Measurements from ENCODE around the gene LOC128125822.

The LOC128125822 gene

GRCh38 chr6:63563235-63563634 is 9.0 kb upstream of the LOC128125822 start:
- TF ChIP-seq JUND (IDR thresholded peaks at IDR 0.05; ENCODE audit: low read depth): no peak
- in situ Hi-C loops (cut with HindIII; ENCODE audit: low pct_unique_long_range_greater_than_20kb, low sequenced_read_pairs): no loop called here
- DNase-seq (ENCODE audit: low read depth in 1 of 2, low spot score in 1 of 2): no peak

- TF ChIP-seq JUND (IDR thresholded peaks at IDR 0.05; ENCODE audit: low read depth): no peak
Observed at GRCh38 chr6:63565058-63565726, 7.1 kb upstream of the LOC128125822 start.

GRCh38 chr6:63565727-63566596 is 6.3 kb upstream of the LOC128125822 start:
- no peak for DNase-seq (ENCODE audit: low read depth in 1 of 2, low spot score in 1 of 2)
- in situ Hi-C loops (cut with HindIII; ENCODE audit: low pct_unique_long_range_greater_than_20kb, low sequenced_read_pairs): no loop called here
- no peak for TF ChIP-seq JUND (IDR thresholded peaks at IDR 0.05; ENCODE audit: low read depth)

More at GRCh38 chr6:63565058-63565726, 7.1 kb upstream of the LOC128125822 start:
- in situ Hi-C loops (cut with HindIII; ENCODE audit: low pct_unique_long_range_greater_than_20kb, low sequenced_read_pairs): no loop called here
- peak in 1 of 2 experiments; percentile 23 for DNase-seq (ENCODE audit: low read depth in 1 of 2, low spot score in 1 of 2)

GRCh38 chr6:63567966-63568365 is 4.3 kb upstream of the LOC128125822 start:
- no peak for DNase-seq (ENCODE audit: low read depth in 1 of 2, low spot score in 1 of 2)
- in situ Hi-C loops (cut with HindIII; ENCODE audit: low pct_unique_long_range_greater_than_20kb, low sequenced_read_pairs): no loop called here
- no peak for TF ChIP-seq JUND (IDR thresholded peaks at IDR 0.05; ENCODE audit: low read depth)

- peak; percentile 34 to 86 for DNase-seq (ENCODE audit: low read depth in 1 of 2, low spot score in 1 of 2)
- in situ Hi-C loops (cut with HindIII; ENCODE audit: low pct_unique_long_range_greater_than_20kb, low sequenced_read_pairs): no loop called here
- TF ChIP-seq JUND (IDR thresholded peaks at IDR 0.05; ENCODE audit: low read depth): no peak
Observed at GRCh38 chr6:63571361-63572043, 778 bp upstream of the LOC128125822 start.

GRCh38 chr6:63572747-63573075 is 431 bp downstream of the LOC128125822 start:
- DNase-seq (ENCODE audit: low read depth in 1 of 2, low spot score in 1 of 2): no peak
- TF ChIP-seq JUND (IDR thresholded peaks at IDR 0.05; ENCODE audit: low read depth): no peak
- in situ Hi-C loops (cut with HindIII; ENCODE audit: low pct_unique_long_range_greater_than_20kb, low sequenced_read_pairs): no loop called here

GRCh38 chr6:63573076-63573898 is 1.0 kb downstream of the LOC128125822 start:
- in situ Hi-C loops (cut with HindIII; ENCODE audit: low pct_unique_long_range_greater_than_20kb, low sequenced_read_pairs): no loop called here
- DNase-seq (ENCODE audit: low read depth in 1 of 2, low spot score in 1 of 2): peak; percentile 50 to 94
- TF ChIP-seq JUND (IDR thresholded peaks at IDR 0.05; ENCODE audit: low read depth): no peak

- in situ Hi-C loops (cut with HindIII; ENCODE audit: low pct_unique_long_range_greater_than_20kb, low sequenced_read_pairs): no loop called here
Observed at GRCh38 chr6:63573899-63574553, 1.7 kb downstream of the LOC128125822 start.

GRCh38 chr6:63574554-63574900 is 2.2 kb downstream of the LOC128125822 start:
- no peak for TF ChIP-seq JUND (IDR thresholded peaks at IDR 0.05; ENCODE audit: low read depth)
- DNase-seq (ENCODE audit: low read depth in 1 of 2, low spot score in 1 of 2): no peak
- in situ Hi-C loops (cut with HindIII; ENCODE audit: low pct_unique_long_range_greater_than_20kb, low sequenced_read_pairs): no loop called here

More at GRCh38 chr6:63573899-63574553, 1.7 kb downstream of the LOC128125822 start:
- peak in 1 of 2 experiments; percentile 82 for DNase-seq (ENCODE audit: low read depth in 1 of 2, low spot score in 1 of 2)
- no peak for TF ChIP-seq JUND (IDR thresholded peaks at IDR 0.05; ENCODE audit: low read depth)

GRCh38 chr6:63576147-63576772 is 4.0 kb downstream of the LOC128125822 start:
- DNase-seq (ENCODE audit: low read depth in 1 of 2, low spot score in 1 of 2): no peak
- in situ Hi-C loops (cut with HindIII; ENCODE audit: low pct_unique_long_range_greater_than_20kb, low sequenced_read_pairs): no loop called here
- TF ChIP-seq JUND (IDR thresholded peaks at IDR 0.05; ENCODE audit: low read depth): no peak

- in situ Hi-C loops (cut with HindIII; ENCODE audit: low pct_unique_long_range_greater_than_20kb, low sequenced_read_pairs): no loop called here
Observed at GRCh38 chr6:63576985-63577712, 4.9 kb downstream of the LOC128125822 start.

More at GRCh38 chr6:63576985-63577712, 4.9 kb downstream of the LOC128125822 start:
- DNase-seq (ENCODE audit: low read depth in 1 of 2, low spot score in 1 of 2): no peak
- no peak for TF ChIP-seq JUND (IDR thresholded peaks at IDR 0.05; ENCODE audit: low read depth)

Measured in T47D (cell line).